ENCODE results near the gene SKI. TPM values are rescaled to one million over a fixed set of nuclear protein-coding genes. Genes with fewer than 3 reads are reported as not detected.

Gene SKI
- total and polyA plus RNA-seq, 2 of the 8 experiments (the other 6 are each of a cell fraction or from before 2014, with no cell fraction given): 8.3 to 87.6 TPM

- no peak overlapping the region for H3K18ac ChIP-seq (ENCODE audit: extremely low read depth, low read length)
- no peaks in the 10 kb centered on the region for H3K9me3 ChIP-seq (ENCODE audit: insufficient read depth in 2 of 2, low read depth in 1 of 2, low read length in 1 of 2)
- no peaks in the 10 kb centered on the region for H3K4me1 ChIP-seq (replicated peaks in 1 of 4; ENCODE audit: control insufficient read depth in 3 of 4, insufficient read depth in 4 of 4, low read length in 3 of 4)
- peaks cover 0 to 3% of the 10 kb centered on the region in 2 experiments for H4K20me1 ChIP-seq (replicated peaks in 1 of 2; ENCODE audit: control insufficient read depth in 1 of 2, insufficient read depth in 2 of 2, low read length in 2 of 2)
- no peak overlapping the region for H2BK5ac ChIP-seq (ENCODE audit: low read depth, low read length)
- POLR2A ChIA-PET (ENCODE audit: partially characterized antibody): interaction anchor here (0.9 kb wide), 1 partner anchor 45 kb away, joined by 3 read pairs; no protein-coding TSS in a partner anchor
- no peak overlapping the region for H2BK15ac ChIP-seq (ENCODE audit: low read length)
- peak overlapping the region; percentile 79; the same call in 1 of the 2 replicates for H4K8ac ChIP-seq (ENCODE audit: extremely low read depth, insufficient read depth, low read length)
- H2BK20ac ChIP-seq (ENCODE audit: low read length): no peak overlapping the region
- 90% methylated on average over 17 of the region's 24 CpGs; no CpG with 5 or more reads in 1 of the 2 experiments for WGBS, 2 experiments (ENCODE audit: extremely low coverage in 1 of 2, insufficient coverage in 1 of 2, insufficient read length in 1 of 2, insufficient replicate concordance in 2 of 2, low coverage in 1 of 2, low lambda C conversion rate in 2 of 2, missing lambda C conversion rate in 1 of 2)
- H4K5ac ChIP-seq (ENCODE audit: insufficient read length, low read depth, low read length): no peak overlapping the region
- no peak overlapping the region for H2BK120ac ChIP-seq (replicated peaks; ENCODE audit: low read depth, low read length)
- H3K56ac ChIP-seq (replicated peaks; ENCODE audit: insufficient read length, low read depth, low read length): no peak overlapping the region
- no peaks in the 10 kb centered on the region for H3K79me1 ChIP-seq (ENCODE audit: low read depth, low read length)
- H3K23ac ChIP-seq (ENCODE audit: insufficient read length): no peak overlapping the region
- FAIRE-seq (no peak), DNase-seq (ENCODE audit: low read depth in 1 of 2, low spot score in 2 of 2) (no peak)
- no peak overlapping the region for H3K4me2 ChIP-seq (ENCODE audit: insufficient read depth in 1 of 2, low read depth in 2 of 2, low read length in 2 of 2)
- H3K27ac ChIP-seq (ENCODE audit: low read depth, low read length): no peak overlapping the region
- no peak overlapping the region for H3K4ac ChIP-seq (replicated peaks; ENCODE audit: insufficient read length, low read depth, low read length)
- no peak overlapping the region for H3K4me3 ChIP-seq (ENCODE audit: extremely low read depth in 1 of 4, insufficient read depth in 2 of 4, low read depth in 3 of 4, low read length in 4 of 4)
- H3K79me2 ChIP-seq (ENCODE audit: control insufficient read depth in 1 of 2, insufficient read depth in 2 of 2, low read length in 2 of 2): no peaks in the 10 kb centered on the region
- no peaks in the 10 kb centered on the region for H3K23me2 ChIP-seq (ENCODE audit: low read depth, low read length)
- no peak overlapping the region for H2AFZ ChIP-seq (ENCODE audit: low read length)
- H3K9ac ChIP-seq (replicated peaks in 1 of 4; ENCODE audit: extremely low read depth in 1 of 4, low read depth in 3 of 4, low read length in 3 of 4): no peak overlapping the region
- no peaks in the 10 kb centered on the region for H3K36me3 ChIP-seq (ENCODE audit: control insufficient read depth in 2 of 4, insufficient read depth in 4 of 4, low read length in 3 of 4)
- no peaks in the 10 kb centered on the region for H3K27me3 ChIP-seq (replicated peaks in 1 of 4; ENCODE audit: control insufficient read depth in 3 of 4, extremely low read depth in 1 of 4, insufficient read depth in 3 of 4, low read length in 3 of 4)
- no peak overlapping the region for H3K14ac ChIP-seq (ENCODE audit: insufficient read length)
- CTCF ChIA-PET (ENCODE audit: partially characterized antibody): interaction anchor here (1.6 to 1.8 kb wide), 2 partner anchors 9 to 12 kb away, joined by 5 to 8 read pairs; no protein-coding TSS in a partner anchor
- no peak overlapping the region; the same call in 1 of the 2 replicates for H2BK12ac ChIP-seq (ENCODE audit: low read depth, low read length)
- H2AK5ac ChIP-seq (ENCODE audit: low read depth, low read length): no peak overlapping the region
- H4K91ac ChIP-seq (replicated peaks; ENCODE audit: insufficient read length, low read length): no peak overlapping the region
- TF ChIP-seq TEAD4 (IDR thresholded peaks at IDR 0.05; ENCODE audit: low read depth, low read length) (no peak), BACH1 (IDR thresholded peaks at IDR 0.05; ENCODE audit: low read length) (no peak), RNF2 (IDR thresholded peaks at IDR 0.05; ENCODE audit: borderline replicate concordance, low read depth, low read length, missing control alignments, poor library complexity, severe bottlenecking) (no peak), TCF12 (IDR thresholded peaks at IDR 0.05; ENCODE audit: low read depth, low read length) (no peak), CBX5 (IDR thresholded peaks at IDR 0.05; ENCODE audit: low read depth, low read length) (no peak), GTF2F1 (IDR thresholded peaks at IDR 0.05; ENCODE audit: borderline replicate concordance, low read depth, low read length) (no peak), CHD2 (IDR thresholded peaks at IDR 0.05; ENCODE audit: low read length) (no peak), SP1 (IDR thresholded peaks at IDR 0.05; ENCODE audit: low read depth, low read length) (no peak), SAP30 (IDR thresholded peaks at IDR 0.05; ENCODE audit: insufficient read depth, insufficient replicate concordance, low read length) (no peak), GABPA (IDR thresholded peaks at IDR 0.05; ENCODE audit: borderline replicate concordance, insufficient read depth, low read length) (no peak), MAFK (IDR thresholded peaks at IDR 0.05; ENCODE audit: low read depth, low read length) (no peak), RXRA (IDR thresholded peaks at IDR 0.05; ENCODE audit: insufficient read depth, low read depth, low read length) (no peak), JUND (IDR thresholded peaks at IDR 0.05; ENCODE audit: low read length) (no peak)
Measured at GRCh38 chr1:2345297-2346075, 117.4 kb downstream of the SKI start.

Data from H1 (cell line).